ENCODE data around the gene CBX2.

- TF ChIP-seq CTCF (IDR thresholded peaks at IDR 0.05; ENCODE audit: low read depth, low read length) (no peak), EZH2phosphoT487 (IDR thresholded peaks at IDR 0.05; ENCODE audit: low read depth) (no peak)
These were observed 2.3 kb upstream of the CBX2 start for GRCh38 chr17:79775632-79776031.

Data from OCI-LY3 (cell line).